Measurements from ENCODE around the gene BCAS3.

DNA sequence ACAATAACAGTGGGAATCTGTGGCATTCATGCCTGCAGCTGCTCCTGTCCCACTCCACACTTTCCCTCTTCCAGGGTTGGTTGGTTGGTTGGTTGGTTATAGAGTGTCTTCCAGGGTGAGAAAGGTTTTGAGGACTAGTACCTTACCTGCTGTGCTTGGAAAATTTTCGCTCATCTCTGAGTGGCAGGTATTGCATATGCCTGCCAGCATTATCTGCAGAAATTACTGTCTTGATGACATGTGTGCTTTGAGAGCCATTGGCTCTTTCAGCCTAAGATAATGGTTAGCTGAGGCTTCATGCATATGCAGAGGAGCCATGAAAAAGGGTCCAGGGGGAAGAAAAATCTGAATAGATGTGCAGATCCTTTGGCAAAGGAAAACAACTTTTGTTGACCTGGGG, 131.8 kb downstream of the BCAS3 start:
- TF ChIP-seq, protein P1, sequence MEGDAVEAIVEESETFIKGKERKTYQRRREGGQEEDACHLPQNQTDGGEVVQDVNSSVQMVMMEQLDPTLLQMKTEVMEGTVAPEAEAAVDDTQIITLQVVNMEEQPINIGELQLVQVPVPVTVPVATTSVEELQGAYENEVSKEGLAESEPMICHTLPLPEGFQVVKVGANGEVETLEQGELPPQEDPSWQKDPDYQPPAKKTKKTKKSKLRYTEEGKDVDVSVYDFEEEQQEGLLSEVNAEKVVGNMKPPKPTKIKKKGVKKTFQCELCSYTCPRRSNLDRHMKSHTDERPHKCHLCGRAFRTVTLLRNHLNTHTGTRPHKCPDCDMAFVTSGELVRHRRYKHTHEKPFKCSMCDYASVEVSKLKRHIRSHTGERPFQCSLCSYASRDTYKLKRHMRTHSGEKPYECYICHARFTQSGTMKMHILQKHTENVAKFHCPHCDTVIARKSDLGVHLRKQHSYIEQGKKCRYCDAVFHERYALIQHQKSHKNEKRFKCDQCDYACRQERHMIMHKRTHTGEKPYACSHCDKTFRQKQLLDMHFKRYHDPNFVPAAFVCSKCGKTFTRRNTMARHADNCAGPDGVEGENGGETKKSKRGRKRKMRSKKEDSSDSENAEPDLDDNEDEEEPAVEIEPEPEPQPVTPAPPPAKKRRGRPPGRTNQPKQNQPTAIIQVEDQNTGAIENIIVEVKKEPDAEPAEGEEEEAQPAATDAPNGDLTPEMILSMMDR (conservative IDR thresholded peaks at IDR 0.05; ENCODE audit: low read depth, low read length) = no peak
- no peak for TF ChIP-seq EZH2 (IDR thresholded peaks at IDR 0.05; ENCODE audit: borderline replicate concordance, low read depth, low read length, poor library complexity, severe bottlenecking)

Measured in A673 (cell line).